Fibroblast of skin of right biceps (primary cell): Measurements from ENCODE around the gene CLIP2.
"Not testable (repeated sequence)": the region's sequence is repeated elsewhere in the genome, so short reads cannot be mapped to it uniquely, and the experiment has no call there.

Experiments
- DNase-seq: peaks from one replicate; pipeline ENCODE4 v3.0.0-alpha.2; 2013

Gene CLIP2

GRCh38 chr7:74300926-74301325 lies 11.7 kb downstream of the CLIP2 start:
- no peak for DNase-seq

- no peak for DNase-seq
Measured at GRCh38 chr7:74302745-74303221, 13.6 kb downstream of the CLIP2 start.

- DNase-seq: no peak
Measured at GRCh38 chr7:74304550-74304949, 15.3 kb downstream of the CLIP2 start.

GRCh38 chr7:74306004-74306729 lies 17.0 kb downstream of the CLIP2 start:
- DNase-seq: no peak

GRCh38 chr7:74306730-74307469 lies 17.7 kb downstream of the CLIP2 start:
- peak; percentile 82 for DNase-seq

- no peak for DNase-seq
Measured at GRCh38 chr7:74307738-74308505, 18.7 kb downstream of the CLIP2 start.

GRCh38 chr7:74309181-74309580 lies 20.0 kb downstream of the CLIP2 start:
- no peak for DNase-seq

GRCh38 chr7:74311305-74311744 lies 22.1 kb downstream of the CLIP2 start:
- DNase-seq: peak; percentile 47

GRCh38 chr7:74312418-74313028 lies 23.3 kb downstream of the CLIP2 start:
- DNase-seq: no peak

- not testable (repeated sequence) for DNase-seq
Measured at GRCh38 chr7:74315891-74316290, 26.7 kb downstream of the CLIP2 start.

- no peak for DNase-seq
Measured at GRCh38 chr7:74317146-74317782, 28.1 kb downstream of the CLIP2 start.

- DNase-seq: no peak
Measured at GRCh38 chr7:74318043-74318442, 28.8 kb downstream of the CLIP2 start.

- no peak for DNase-seq
Measured at GRCh38 chr7:74320645-74321221, 31.5 kb downstream of the CLIP2 start.

- not testable (repeated sequence) for DNase-seq
Measured at GRCh38 chr7:74322892-74323291, 33.7 kb downstream of the CLIP2 start.

- DNase-seq: no peak
Measured at GRCh38 chr7:74324531-74325209, 35.5 kb downstream of the CLIP2 start.

- DNase-seq: no peak
Measured at GRCh38 chr7:74325210-74325565, 36.0 kb downstream of the CLIP2 start.

GRCh38 chr7:74329225-74329624 lies 40.0 kb downstream of the CLIP2 start:
- no peak for DNase-seq

GRCh38 chr7:74332373-74333176 lies 43.4 kb downstream of the CLIP2 start:
- no peak for DNase-seq

GRCh38 chr7:74334030-74334429 lies 44.8 kb downstream of the CLIP2 start:
- DNase-seq: peak; percentile 78

- DNase-seq: no peak
Measured at GRCh38 chr7:74337926-74338325, 48.7 kb downstream of the CLIP2 start.
